ENCODE results near the gene CERS6.
"Not testable (repeated sequence)": the region's sequence is repeated elsewhere in the genome, so short reads cannot be mapped to it uniquely, and the experiment has no call there.

The CERS6 gene

DNA sequence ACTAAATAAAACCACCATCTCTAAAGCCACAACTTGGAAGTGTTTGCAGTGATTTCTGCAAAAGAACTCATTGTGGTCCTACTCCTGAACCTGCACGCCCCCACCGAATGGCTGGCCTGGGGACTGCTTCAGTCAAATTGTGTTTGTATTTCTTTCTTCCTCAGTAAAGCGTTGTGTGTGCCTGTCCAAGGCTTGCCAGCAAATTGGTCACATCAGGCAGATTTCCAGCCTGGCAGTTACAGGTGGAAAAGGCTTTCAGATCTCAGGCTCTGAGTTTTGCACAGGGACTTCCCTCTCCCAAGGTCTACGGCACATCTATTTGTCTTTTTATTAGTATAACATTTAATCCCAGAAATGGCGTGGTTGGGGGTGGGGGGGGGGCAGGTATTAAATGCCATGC, 292.4 kb downstream of the CERS6 start:
- DNase-seq, result no peak

DNA sequence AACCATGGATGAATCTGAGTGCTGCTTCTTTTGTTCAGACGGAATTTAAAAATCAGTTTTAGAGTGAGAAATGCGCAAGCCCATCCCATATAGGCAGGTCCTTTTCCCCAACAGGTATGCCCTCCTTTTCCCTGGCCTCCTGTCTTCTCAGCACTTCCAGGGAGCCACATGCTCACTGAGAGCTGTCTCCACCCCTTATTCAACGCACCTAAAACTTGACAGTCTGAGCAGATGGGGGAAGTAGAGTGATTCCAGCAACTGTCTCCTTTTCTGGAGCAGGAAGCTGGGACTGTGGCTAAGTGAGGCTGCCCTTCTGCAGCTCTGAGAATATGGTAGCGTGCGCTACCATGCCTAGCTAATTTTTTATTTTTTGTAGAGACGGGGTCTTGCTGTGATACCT, 293.2 kb downstream of the CERS6 start:
- no peak for DNase-seq

- DNase-seq, result no peak
Measured at GRCh38 chr2:168751104-168751740, 295.1 kb downstream of the CERS6 start.

DNA sequence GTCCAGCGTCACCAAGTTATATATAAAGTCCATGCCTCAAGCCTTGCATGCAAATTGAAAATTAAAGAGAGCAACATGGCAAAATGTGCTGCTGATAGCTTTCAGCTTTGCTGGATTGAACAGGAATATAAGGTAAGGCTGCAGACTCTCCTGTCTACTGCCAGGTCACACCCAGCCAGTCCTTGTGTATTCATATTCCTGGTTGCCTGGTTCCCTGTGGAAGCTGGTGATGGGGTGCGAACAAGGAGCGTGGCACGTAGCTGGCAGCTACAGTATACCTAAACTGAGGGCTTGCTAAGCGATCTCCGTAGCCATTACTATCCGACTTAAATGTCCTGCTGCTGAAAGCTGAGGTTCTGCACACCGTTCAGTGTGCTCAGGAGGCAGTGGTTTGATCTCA, 296.3 kb downstream of the CERS6 start:
- DNase-seq, result no peak

DNA sequence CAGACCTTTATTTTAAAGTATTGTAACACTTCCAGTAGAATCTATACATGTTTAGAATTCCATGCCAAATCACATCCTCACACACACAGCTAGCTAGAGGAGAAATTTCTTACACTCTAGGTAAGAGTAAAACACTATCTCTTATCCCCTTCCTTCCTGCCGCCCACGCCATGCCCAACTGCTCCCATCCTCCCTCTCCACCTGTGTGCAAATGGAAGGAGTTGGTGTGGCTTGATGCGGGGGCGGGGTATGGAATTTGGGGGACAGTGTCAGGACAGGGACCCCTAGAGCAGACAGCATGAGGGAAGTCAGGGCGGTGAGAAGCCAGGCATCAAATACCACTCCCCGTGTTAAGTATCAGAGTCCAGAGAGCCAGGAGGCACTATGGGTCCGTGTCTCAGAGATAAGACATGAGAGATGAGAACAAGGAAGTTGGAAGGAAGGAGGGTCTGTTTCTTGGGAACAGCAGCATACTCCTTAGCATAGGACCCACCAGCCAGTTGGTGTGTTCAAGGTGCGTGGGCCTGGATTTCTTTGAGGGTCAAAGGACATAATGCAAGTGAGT, 297.8 kb downstream of the CERS6 start:
- no peak for DNase-seq

DNA sequence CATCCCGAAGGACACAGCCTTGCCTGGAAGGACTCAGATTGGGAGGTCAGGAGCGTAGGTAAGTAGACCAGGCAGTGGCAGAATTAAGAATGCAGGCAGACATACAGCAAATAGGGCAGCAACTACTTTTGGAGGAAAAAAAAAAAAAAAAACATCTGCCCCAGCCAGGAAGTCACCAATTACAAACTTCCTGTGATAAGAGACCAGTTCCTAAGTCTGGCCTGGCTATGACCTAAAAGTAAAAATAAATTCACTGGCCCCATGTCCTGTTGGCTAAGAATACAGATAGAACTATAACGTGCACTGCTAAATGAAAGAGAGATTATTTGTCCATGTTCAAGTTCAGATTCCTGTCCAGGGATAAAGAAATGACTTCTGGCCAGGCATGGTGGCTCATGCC, 301.2 kb downstream of the CERS6 start:
- no peak for DNase-seq

- DNase-seq, result peak; percentile 10
Measured at GRCh38 chr2:168758970-168759820, 303.1 kb downstream of the CERS6 start.

DNA sequence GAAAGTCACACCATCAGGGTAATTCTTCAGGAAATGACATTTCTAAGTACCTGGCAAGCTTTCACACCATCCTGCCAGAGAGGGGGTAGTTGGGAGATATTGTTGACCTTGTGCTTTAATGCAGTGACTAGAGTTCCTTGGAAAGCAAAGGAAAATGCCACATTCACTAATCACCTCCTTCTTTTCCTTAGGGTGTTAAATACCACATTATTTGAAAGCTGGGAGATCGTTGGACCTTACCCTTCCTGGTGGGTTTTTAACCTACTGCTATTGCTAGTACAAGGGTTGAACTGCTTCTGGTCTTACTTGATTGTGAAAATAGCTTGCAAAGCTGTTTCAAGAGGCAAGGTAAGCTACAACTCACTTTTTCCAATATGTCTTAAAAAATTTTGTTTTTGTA, 309.3 kb downstream of the CERS6 start:
- no peak for DNase-seq

GRCh38 chr2:168766600-168766999, 310.5 kb downstream of the CERS6 start:
- no peak for DNase-seq

DNA sequence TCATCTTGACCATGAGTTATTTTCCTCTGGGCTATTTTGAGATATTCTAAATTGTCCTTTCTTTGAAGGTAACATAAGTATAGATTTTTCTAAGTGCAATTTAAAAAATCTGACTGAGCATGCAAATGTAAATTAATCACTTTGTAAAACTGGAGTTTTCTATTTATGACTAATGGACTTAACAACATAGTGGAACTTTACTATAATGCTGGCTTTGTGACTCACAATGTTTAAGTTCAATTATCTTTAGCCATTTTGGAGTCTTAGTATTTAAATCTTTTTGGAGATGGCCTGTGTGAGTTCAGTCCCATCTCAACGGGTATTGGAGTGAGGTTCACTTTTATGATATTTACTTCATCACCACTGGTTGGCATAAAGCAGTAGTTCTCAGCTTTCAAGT, 311.2 kb downstream of the CERS6 start:
- no peak for DNase-seq

GRCh38 chr2:168768357-168768756, 312.3 kb downstream of the CERS6 start:
- DNase-seq, result not testable (repeated sequence)

- no peak for DNase-seq
Measured at GRCh38 chr2:168770796-168771195, 314.7 kb downstream of the CERS6 start.

- no peak for DNase-seq
Measured at GRCh38 chr2:168772704-168773103, 316.6 kb downstream of the CERS6 start.

DNA sequence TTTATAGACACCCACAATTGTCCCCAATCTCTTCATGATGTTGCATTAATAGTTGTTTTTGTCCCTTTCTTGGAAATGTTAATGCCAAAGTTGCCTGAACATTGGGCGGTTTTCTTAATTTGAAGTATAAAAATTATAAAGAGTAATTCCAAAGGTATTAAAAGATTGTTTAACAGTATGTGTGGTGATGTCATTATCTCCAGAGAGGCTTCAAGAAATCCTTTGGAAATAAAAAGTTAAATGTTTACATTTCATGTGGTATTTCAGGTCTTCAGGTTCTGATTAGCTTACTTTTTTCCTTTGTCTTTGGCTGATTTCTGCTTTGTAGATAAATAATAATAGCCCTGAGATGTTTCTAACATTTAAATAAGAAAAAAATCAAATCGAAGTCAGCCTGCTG, 317.1 kb downstream of the CERS6 start:
- no peak for DNase-seq

DNA sequence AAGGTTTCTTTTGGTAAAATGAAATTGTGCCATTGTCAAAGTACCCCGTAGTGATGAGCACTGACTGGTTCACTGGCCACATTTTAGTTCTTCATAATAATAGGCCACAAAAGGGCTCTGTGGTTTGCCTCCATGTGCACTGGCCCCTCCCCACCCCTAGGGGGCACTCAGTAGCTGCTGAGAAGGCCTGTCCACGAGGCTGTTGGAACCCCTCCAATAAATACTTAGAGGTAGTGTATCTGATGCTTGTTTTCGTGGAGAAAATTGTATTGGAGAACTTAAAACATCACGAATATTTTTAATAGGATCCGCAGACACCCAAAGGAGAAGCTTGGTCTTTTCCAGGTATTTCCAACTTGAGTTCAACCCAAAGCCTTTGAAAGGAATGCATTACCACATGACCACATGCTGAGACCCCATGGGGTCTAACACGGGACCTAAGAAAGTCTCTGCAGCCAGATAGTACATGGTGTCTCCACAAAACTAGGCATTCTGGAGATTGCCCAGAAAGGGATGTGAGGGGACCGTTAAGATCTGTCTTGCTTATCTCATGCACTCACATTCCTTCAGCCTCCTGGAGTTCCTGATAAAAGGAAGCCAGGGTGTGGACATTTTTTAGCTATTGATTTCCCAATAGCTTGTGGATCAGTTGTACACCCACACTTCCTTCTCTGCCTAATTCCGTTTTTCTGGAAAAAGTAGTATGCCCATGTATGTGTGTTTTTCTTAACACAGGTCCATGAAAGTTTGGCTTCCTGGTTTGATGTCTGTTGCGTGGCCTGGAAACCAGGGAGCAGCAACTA, 317.8 kb downstream of the CERS6 start:
- DNase-seq, result no peak

GRCh38 chr2:168775837-168776236, 319.8 kb downstream of the CERS6 start:
- no peak for DNase-seq

DNA sequence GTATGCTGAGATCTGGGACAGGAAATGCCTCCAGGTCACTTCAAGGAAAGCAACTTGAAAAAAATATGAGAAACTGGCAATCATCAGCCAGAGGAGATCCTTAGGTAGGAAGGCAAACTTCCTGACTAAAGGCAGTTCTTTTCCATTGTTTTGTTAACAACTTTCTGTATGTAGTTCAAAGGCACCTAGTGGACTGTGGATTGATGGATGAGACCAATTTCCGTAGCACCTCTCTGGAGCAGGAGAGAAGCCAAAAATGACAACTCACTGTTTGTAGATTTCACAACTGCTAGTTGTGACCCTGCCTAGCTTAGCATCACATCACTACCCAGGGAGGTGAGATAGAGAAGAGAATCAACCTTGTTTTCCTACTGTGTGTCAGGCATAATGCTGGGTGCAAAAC, 324.6 kb downstream of the CERS6 start:
- no peak for DNase-seq

GRCh38 chr2:168781191-168781817, 325.2 kb downstream of the CERS6 start:
- DNase-seq, result no peak

DNA sequence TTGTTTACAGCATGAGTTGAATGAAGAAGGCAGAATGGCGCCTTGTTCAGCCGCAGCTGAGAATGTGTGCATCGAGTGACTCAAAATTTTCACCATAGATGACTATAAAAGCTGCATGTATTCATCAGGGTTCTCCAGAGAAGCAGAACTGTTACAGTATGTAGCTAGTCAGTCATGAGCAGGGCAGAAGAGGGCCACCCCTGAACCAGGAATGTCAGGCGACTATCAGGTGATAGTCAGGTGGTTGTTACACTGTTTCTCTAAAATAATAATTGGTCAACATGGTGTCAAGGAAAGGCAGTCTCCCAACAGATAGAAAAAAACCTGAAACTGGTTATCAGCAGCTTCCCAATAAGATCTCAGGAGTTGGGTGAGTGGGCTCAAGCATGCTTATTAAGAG, 326.2 kb downstream of the CERS6 start:
- no peak for DNase-seq

DNA sequence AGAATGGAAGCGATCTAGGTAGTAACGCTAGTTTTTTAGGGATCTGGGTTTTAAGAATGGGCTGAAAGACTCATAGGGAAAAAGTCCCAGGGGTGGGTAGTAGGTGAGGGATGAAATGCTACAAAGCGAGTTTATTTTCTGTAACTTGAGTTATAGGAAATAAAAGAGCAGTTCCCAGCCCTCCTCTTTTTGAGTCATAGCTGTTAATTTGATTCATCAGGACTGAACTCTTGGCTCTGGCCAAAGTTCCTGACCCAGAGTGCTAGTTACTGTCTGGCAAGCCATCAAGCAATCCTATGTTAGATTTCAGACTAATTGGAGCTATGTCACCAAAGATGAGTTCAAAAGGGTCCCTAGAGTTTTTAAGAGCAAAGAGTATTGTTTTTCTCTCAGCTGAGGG, 328.9 kb downstream of the CERS6 start:
- DNase-seq, result no peak

DNA sequence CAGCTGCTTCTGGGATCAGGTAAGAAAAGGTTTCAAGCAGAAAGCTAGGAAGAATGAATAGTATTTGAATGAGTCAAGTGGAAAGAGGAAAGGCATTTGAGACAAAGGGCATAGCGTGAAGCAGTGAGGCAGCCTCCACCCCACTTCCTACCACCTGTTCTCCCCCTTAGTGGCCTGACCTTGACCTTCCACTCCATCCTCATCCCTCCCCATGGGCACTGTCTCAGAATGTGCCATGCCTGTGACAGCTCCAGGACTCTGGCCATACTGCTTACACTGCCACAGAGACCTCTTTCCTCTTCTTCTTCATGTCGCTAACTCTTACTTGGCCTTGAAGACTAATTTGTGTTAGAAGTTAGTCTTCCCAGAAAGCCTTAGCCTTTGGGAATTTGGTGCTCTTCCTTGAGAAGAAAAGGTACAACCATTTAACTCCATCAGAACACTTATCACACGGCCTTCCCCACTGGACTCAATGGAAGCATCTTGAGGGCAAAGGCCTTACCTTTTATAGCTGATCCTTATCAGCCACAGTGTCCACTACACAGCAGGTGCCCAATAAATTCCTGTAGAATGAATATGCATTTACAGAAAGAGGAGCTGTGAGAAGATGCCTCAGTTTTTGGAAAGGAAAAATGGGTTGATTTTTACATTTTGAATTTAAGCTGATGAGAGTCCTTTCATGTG, 331.2 kb downstream of the CERS6 start:
- DNase-seq, result no peak

DNA sequence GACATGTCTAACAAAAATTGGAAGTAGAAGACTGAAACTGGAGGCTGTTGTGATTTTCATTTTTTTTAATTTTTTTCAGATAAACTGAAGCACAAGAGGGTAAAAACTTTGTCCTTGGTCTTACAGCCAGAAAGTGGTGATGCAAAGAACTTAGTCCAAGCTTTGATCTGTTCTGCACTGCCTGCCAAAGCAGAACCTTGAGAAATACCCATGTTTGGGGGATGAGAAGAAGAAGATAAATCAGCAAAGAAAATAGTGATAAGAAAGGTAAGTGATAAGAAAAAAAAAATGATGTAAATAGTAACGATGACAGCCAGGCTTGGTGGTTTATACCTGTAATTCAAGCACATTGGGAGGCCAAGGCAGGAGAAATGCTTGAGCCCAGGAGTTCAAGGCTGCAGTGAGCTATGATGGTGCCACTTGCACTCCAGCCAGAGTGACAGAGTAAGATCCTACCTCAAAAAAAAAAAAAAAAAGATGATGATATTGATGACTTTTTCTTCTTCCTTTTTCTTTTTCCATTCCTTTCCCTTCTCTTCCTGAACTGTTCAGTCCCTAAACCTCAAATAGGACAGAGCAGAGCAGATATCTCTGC, 331.8 kb downstream of the CERS6 start:
- no peak for DNase-seq

All from DMS 273 treated with DMSO at 0.1 percent for 48 hours (cell line).